Measurements from ENCODE around the gene VPS39. TPM values are rescaled to one million over a fixed set of nuclear protein-coding genes. Genes with fewer than 3 reads are reported as not detected.
A peak's percentile ranks its signal among the peaks of the same experiment; 100 is the strongest.

VPS39 gene
- total and polyA plus RNA-seq, 9 of the 15 experiments (the other 6 are each of a cell fraction or from before 2014, with no cell fraction given): 3.2 to 37.3 (median 21.8) TPM

GRCh38 chr15:42137461-42138261 is 70.4 kb downstream of the VPS39 start:
- Histone ChIP-seq H3K27ac (ENCODE audit: extremely low read depth, low read depth, low read length) (no peak overlapping the region), H3K27me3 (ENCODE audit: control insufficient read depth in 2 of 2, insufficient read depth in 2 of 2, low read length in 2 of 2) (peaks cover 0 to 34% of the 10 kb centered on the region in 2 experiments; a peak in 3 of 5 replicates), H3K36me3 (ENCODE audit: control insufficient read depth, insufficient read depth, low read length) (no peaks in the 10 kb centered on the region), H2AFZ (ENCODE audit: low read depth, low read length) (no peak overlapping the region), H3K9ac (ENCODE audit: insufficient read depth in 1 of 2, low read depth in 2 of 2, low read length in 2 of 2) (no peak overlapping the region), H3K4me3 (no peak overlapping the region), H4K20me1 (replicated peaks; ENCODE audit: control insufficient read depth, insufficient read depth, low read length) (no peaks in the 10 kb centered on the region), H3K9me1 (ENCODE audit: control insufficient read depth, insufficient read depth, low read length) (no peaks in the 10 kb centered on the region), H3K4me1 (replicated peaks in 1 of 2; ENCODE audit: control insufficient read depth in 2 of 2, insufficient read depth in 2 of 2, low read length in 2 of 2) (peaks cover 5 to 7% of the 10 kb centered on the region in 2 experiments; a peak in 3 of 5 replicates), H3K9me3 (replicated peaks; ENCODE audit: control insufficient read depth, insufficient read depth, low read depth, low read length) (no peaks in the 10 kb centered on the region), H3K79me2 (ENCODE audit: control insufficient read depth, insufficient read depth, low read length) (no peaks in the 10 kb centered on the region), H3K4me2 (ENCODE audit: insufficient read depth, low read length) (no peak overlapping the region)
- WGBS (ENCODE audit: insufficient coverage, low coverage, missing lambda C conversion rate): 10% methylated on average over 11 of the region's 11 CpGs
- CTCF ChIA-PET (ENCODE audit: low intra/inter-chr PET ratio): interaction anchor here (0.5 to 0.9 kb wide), 5 partner anchors 59 to 443 kb away, joined by 3 to 4 read pairs (median 3); no protein-coding TSS in a partner anchor
- peak; percentile 94 for FAIRE-seq
- in situ Hi-C loops (cut with MboI) (loop anchor here (5.0 kb wide), 1 partner anchor 70 kb away; no protein-coding TSS in a partner anchor), intact Hi-C loops (cut with micrococcal nuclease) (loop anchor here (5.0 kb wide), 2 partner anchors 55 to 250 kb away; no protein-coding TSS in a partner anchor)
- ATAC-seq: peak; percentile 67
- no TSS peak for BruUV-seq (replicated peaks)
- POLR2A ChIA-PET: interaction anchor here (0.6 to 1.1 kb wide), 2 partner anchors 10 to 26 kb away, joined by 3 read pairs; no protein-coding TSS in a partner anchor
- peak in 2 of 4 experiments; percentile 44 to 65 for DNase-seq (ENCODE audit: extremely low read depth in 1 of 4, low spot score in 3 of 4)
- TF ChIP-seq SMC3 (conservative IDR thresholded peaks at IDR 0.05; ENCODE audit: insufficient read depth, low read depth, low read length) (peak; percentile 39), E2F5 (CRISPR knock-in tag; IDR thresholded peaks at IDR 0.05) (no peak), RHOXF2B (CRISPR knock-in tag; conservative IDR thresholded peaks at IDR 0.05) (no peak), CBFA2T3 (IDR thresholded peaks at IDR 0.05) (no peak), SPI1 (IDR thresholded peaks at IDR 0.05; ENCODE audit: borderline replicate concordance, low read depth, low read length) (no peak), EZH2 (IDR thresholded peaks at IDR 0.05; ENCODE audit: borderline replicate concordance, low read depth, low read length) (no peak), ZBTB7A (IDR thresholded peaks at IDR 0.05; ENCODE audit: borderline replicate concordance, control insufficient read depth, low read depth, low read length) (0 out of 2 replicates have a peak, but pooled peaks have one; percentile 22), ZNF766 (CRISPR knock-in tag; conservative IDR thresholded peaks at IDR 0.05) (no peak), VEZF1 (CRISPR knock-in tag; IDR thresholded peaks at IDR 0.05) (0 out of 2 replicates have a peak, but pooled peaks have one; percentile 17)

Measured in K562 (cell line).